ENCODE results near the gene EFCAB10. TPM values are rescaled to one million over a fixed set of nuclear protein-coding genes. Genes with fewer than 3 reads are reported as not detected.

EFCAB10 gene
- total and polyA plus RNA-seq, 4 experiments from 2014 or later = 0.47 TPM; not detected in 3

DNA sequence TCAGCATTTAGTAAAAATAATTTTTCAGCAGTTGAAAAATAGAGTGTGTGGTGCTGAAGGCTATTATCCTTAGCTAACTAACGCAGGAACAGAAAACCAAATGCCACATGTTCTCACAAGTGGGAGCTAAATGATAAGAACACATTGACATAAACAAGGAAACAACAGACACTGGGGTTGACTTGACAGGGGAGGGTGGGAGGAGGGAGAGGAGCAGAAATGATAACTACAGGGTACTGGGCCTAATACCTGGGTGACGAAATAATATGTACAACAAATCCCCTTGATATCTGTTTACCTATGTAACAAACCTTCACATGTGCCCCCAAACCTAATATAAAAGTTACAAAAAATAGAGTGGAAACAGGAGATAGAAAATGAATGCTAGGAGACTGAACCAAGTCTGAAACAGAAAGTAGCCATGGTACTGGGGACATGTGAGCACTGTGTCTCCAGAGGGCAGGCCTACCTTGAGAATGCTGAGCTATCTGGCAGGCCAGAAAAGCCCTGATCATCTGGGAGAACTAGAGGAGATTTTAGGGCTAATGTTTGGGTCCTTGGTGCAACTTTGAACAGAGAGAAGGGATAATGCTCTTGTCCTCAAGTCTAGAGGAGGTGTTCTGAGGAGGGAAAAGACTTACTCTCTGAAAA is 4.7 kb upstream of the EFCAB10 start:
- H3K4me1 Mint-ChIP-seq = peaks cover 5 to 10% (median 7%) of the 10 kb centered on the region in 4 donors
- Histone ChIP-seq H3K27me3 (ENCODE audit: insufficient read depth, low read length) (no peaks in the 10 kb centered on the region), H3K27ac (ENCODE audit: low read depth, low read length) (no peak overlapping the region), H3K4me3 (ENCODE audit: low read length in 2 of 2) (no peak overlapping the region), H3K36me3 (ENCODE audit: insufficient read depth, low read length) (no peaks in the 10 kb centered on the region), H3K9me3 (ENCODE audit: control insufficient read depth in 1 of 2, low read length in 2 of 2) (no peaks in the 10 kb centered on the region), H3K4me1 (ENCODE audit: insufficient read depth, low read length) (peaks cover 4% of the 10 kb centered on the region)
- H3K4me3 Mint-ChIP-seq = no peak overlapping the region
- H3K27ac Mint-ChIP-seq = peak overlapping the region in 1 of 7 donors; percentile 34
- intact Hi-C loops (cut with micrococcal nuclease) = loop anchor here (5.0 kb wide), 2 partner anchors 604 to 1354 kb away; no protein-coding TSS in a partner anchor
- CTCF ChIA-PET (ENCODE audit: partially characterized antibody) = no interaction called here
- peaks cover 0 to 2% of the 10 kb centered on the region in 2 donors for H3K36me3 Mint-ChIP-seq
- DNase-seq = no peak
- POLR2A ChIA-PET (ENCODE audit: partially characterized antibody) = no interaction called here
- peaks cover 0 to 13% (median 5%) of the 10 kb centered on the region in 8 donors for H3K9me3 Mint-ChIP-seq
- peaks cover 0 to 2% of the 10 kb centered on the region in 2 donors for H3K27me3 Mint-ChIP-seq

DNA sequence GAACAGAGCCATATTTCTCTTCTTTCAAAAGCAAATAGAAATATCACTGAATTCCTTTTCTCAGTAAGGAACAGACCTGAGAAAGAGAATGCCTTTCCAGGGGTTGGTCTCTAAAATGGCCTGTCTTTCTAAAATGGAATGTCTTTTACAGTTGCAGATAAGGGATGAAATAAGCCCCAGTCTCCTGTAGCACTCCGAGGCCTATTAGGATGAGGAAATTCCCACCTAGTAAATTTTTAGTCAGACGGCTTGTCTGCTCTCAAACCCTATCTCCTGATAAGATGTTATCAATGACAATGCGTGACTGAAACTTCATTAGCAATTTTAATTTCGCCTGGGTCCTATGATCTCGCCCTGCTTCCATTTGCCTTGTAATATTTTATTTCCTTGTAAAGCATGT is 2.9 kb upstream of the EFCAB10 start:
- no peak for DNase-seq
- no peak overlapping the region for H3K4me3 ChIP-seq (ENCODE audit: low read length in 2 of 2)
- POLR2A ChIA-PET (ENCODE audit: partially characterized antibody) = no interaction called here
- Mint-ChIP-seq H3K27me3 (peaks cover 0 to 2% of the 10 kb centered on the region in 2 donors), H3K9me3 (peaks cover 0 to 13% (median 5%) of the 10 kb centered on the region in 8 donors), H3K4me3 (no peak overlapping the region), H3K36me3 (peaks cover 0 to 2% of the 10 kb centered on the region in 2 donors), H3K27ac (no peak overlapping the region), H3K4me1 (peaks cover 1 to 9% (median 4%) of the 10 kb centered on the region in 4 donors)
- peaks cover 4% of the 10 kb centered on the region for H3K4me1 ChIP-seq (ENCODE audit: insufficient read depth, low read length)
- no peak overlapping the region for H3K27ac ChIP-seq (ENCODE audit: low read depth, low read length)
- CTCF ChIA-PET (ENCODE audit: partially characterized antibody) = no interaction called here
- H3K36me3 ChIP-seq (ENCODE audit: insufficient read depth, low read length) = no peaks in the 10 kb centered on the region
- H3K27me3 ChIP-seq (ENCODE audit: insufficient read depth, low read length) = no peaks in the 10 kb centered on the region
- intact Hi-C loops (cut with micrococcal nuclease) = no loop called here
- no peaks in the 10 kb centered on the region for H3K9me3 ChIP-seq (ENCODE audit: control insufficient read depth in 1 of 2, low read length in 2 of 2)

DNA sequence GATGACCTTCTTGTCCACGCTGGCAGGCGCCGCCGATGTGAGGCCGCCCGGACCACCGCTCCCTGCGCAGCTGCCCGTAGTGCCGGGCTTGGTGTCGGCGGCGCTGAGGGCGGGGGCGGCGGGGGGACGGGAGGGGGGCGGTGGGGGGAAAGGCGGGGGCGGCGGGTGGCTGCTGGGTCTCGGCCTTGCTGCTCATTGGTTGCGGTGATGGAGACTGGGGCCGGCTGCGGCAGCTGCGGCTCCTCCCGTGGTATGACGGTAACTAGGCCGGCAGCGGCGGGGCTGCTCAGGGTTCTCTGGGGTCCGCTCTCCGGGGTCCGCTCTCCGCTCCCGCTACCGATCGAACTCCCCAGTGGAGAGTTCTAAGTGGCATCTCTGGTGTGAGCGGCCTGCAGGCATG is 1.8 kb upstream of the EFCAB10 start:
- H3K9me3 ChIP-seq (ENCODE audit: control insufficient read depth in 1 of 2, low read length in 2 of 2) = no peaks in the 10 kb centered on the region
- ChIA-PET CTCF (ENCODE audit: partially characterized antibody) (no interaction called here), POLR2A (ENCODE audit: partially characterized antibody) (no interaction called here)
- intact Hi-C loops (cut with micrococcal nuclease) = no loop called here
- Mint-ChIP-seq H3K4me3 (no peak overlapping the region), H3K9me3 (peaks cover 0 to 13% (median 5%) of the 10 kb centered on the region in 8 donors), H3K4me1 (peaks cover 0 to 8% (median 2%) of the 10 kb centered on the region in 4 donors), H3K36me3 (peaks cover 0 to 2% of the 10 kb centered on the region in 2 donors), H3K27me3 (peaks cover 0 to 2% of the 10 kb centered on the region in 2 donors), H3K27ac (no peak overlapping the region)
- no peak for DNase-seq
- no peaks in the 10 kb centered on the region for H3K36me3 ChIP-seq (ENCODE audit: insufficient read depth, low read length)
- H3K4me1 ChIP-seq (ENCODE audit: insufficient read depth, low read length) = peaks cover 1% of the 10 kb centered on the region
- H3K27ac ChIP-seq (ENCODE audit: low read depth, low read length) = no peak overlapping the region
- no peak overlapping the region for H3K4me3 ChIP-seq (ENCODE audit: low read length in 2 of 2)
- H3K27me3 ChIP-seq (ENCODE audit: insufficient read depth, low read length) = no peaks in the 10 kb centered on the region

DNA sequence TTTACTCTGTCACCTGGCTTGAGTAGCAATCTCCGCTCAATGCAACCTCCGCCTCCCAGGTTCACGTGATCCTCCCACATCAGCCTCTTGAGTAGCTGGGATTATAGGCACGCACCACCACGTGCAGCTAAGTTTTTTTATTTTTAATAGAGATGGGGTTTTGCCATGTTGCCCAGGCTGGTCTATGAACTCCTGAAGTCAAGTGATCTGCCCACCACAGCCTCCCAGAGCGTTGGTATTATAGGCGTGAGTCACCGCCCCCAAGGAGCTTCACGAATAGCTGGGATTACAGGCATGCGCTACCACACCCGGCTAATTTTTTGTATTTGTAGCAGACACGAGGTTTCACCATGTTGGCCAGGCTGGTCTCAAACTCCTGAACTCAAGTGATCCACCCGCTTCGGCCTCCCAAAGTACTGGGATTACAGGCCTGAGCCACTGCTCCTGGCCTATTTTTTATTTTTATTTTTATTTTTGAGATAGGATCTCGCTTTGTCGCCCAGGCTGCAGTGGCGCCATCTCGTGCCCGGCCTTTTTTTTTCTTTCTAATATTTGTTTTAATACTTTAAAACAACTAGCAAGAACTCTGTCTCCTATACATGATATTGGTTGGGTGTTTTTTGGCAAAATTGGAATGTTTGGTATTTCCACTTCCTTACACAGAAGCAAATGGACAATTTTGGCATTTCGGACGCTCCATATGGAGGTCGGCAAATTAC is 1.1 kb downstream of the EFCAB10 start:
- peak overlapping the region in 1 of 8 donors; percentile 54 for H3K4me3 Mint-ChIP-seq
- H3K27ac Mint-ChIP-seq = no peak overlapping the region
- H3K4me1 Mint-ChIP-seq = peaks cover 0 to 8% (median 2%) of the 10 kb centered on the region in 4 donors
- CTCF ChIA-PET (ENCODE audit: partially characterized antibody) = interaction anchor here (2.2 kb wide), 1 partner anchor 8 kb away, joined by 12 read pairs; no protein-coding TSS in a partner anchor
- peaks cover 0 to 13% (median 5%) of the 10 kb centered on the region in 8 donors for H3K9me3 Mint-ChIP-seq
- Histone ChIP-seq H3K9me3 (ENCODE audit: control insufficient read depth in 1 of 2, low read length in 2 of 2) (no peaks in the 10 kb centered on the region), H3K4me3 (ENCODE audit: low read length in 2 of 2) (no peak overlapping the region), H3K36me3 (ENCODE audit: insufficient read depth, low read length) (no peaks in the 10 kb centered on the region), H3K4me1 (ENCODE audit: insufficient read depth, low read length) (no peaks in the 10 kb centered on the region), H3K27me3 (ENCODE audit: insufficient read depth, low read length) (no peaks in the 10 kb centered on the region), H3K27ac (ENCODE audit: low read depth, low read length) (no peak overlapping the region)
- POLR2A ChIA-PET (ENCODE audit: partially characterized antibody) = no interaction called here
- peaks cover 0 to 2% of the 10 kb centered on the region in 2 donors for H3K27me3 Mint-ChIP-seq
- peaks cover 0 to 2% of the 10 kb centered on the region in 2 donors for H3K36me3 Mint-ChIP-seq
- intact Hi-C loops (cut with micrococcal nuclease) = no loop called here
- DNase-seq = no peak

DNA sequence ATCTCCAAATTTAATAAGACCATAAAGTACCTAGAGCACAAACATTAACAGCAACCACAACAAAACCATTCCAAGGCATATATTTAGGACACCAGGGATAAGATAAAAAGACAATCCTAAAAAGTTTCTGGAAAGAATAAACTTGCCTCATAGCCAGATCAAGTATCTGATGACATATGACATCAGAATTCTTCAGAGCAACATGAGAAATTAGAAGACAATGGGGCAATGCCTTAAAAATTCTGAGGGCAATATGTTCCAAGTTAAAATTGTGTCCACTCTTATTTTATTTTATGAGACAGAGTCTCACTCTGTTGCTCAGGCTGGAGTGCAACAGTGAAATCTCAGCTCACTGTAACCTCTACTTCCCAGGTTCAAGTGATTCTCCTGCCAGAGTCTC is 2.8 kb downstream of the EFCAB10 start:
- Mint-ChIP-seq H3K27me3 (peaks cover 0 to 2% of the 10 kb centered on the region in 2 donors), H3K4me1 (peaks cover 0 to 8% (median 2%) of the 10 kb centered on the region in 4 donors), H3K27ac (no peak overlapping the region), H3K9me3 (peaks cover 0 to under 1% (median 0%) of the 10 kb centered on the region in 8 donors), H3K4me3 (no peak overlapping the region), H3K36me3 (no peaks in the 10 kb centered on the region)
- Histone ChIP-seq H3K9me3 (ENCODE audit: control insufficient read depth in 1 of 2, low read length in 2 of 2) (no peaks in the 10 kb centered on the region), H3K36me3 (ENCODE audit: insufficient read depth, low read length) (no peaks in the 10 kb centered on the region), H3K27me3 (ENCODE audit: insufficient read depth, low read length) (no peaks in the 10 kb centered on the region), H3K4me1 (ENCODE audit: insufficient read depth, low read length) (no peaks in the 10 kb centered on the region), H3K27ac (ENCODE audit: low read depth, low read length) (no peak overlapping the region), H3K4me3 (ENCODE audit: low read length in 2 of 2) (no peak overlapping the region)
- no peak for DNase-seq
- intact Hi-C loops (cut with micrococcal nuclease) = no loop called here
- POLR2A ChIA-PET (ENCODE audit: partially characterized antibody) = no interaction called here
- CTCF ChIA-PET (ENCODE audit: partially characterized antibody) = interaction anchor here (2.2 kb wide), 1 partner anchor 10 kb away, joined by 12 read pairs; no protein-coding TSS in a partner anchor

DNA sequence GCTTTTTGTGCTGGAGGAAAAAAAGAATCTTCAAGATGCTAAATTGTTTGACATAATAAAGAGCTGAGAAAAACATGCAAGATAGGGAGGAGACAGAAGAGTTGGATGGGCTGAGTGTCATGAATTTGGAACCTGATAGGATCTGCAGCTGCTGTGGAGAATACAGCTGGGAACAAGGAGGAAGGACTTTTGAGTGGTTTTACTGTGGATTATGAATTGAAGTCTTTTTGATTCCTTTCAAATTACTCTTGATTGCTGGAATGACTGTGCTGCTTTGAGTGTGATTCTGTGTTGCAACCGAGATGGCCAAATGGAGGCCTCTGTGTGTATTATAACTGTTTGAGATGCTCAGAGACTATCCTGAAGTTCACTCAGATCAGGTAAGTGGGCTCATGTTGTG is 4.0 kb downstream of the EFCAB10 start:
- Histone ChIP-seq H3K4me1 (ENCODE audit: insufficient read depth, low read length) (no peaks in the 10 kb centered on the region), H3K4me3 (ENCODE audit: low read length in 2 of 2) (no peak overlapping the region), H3K27ac (ENCODE audit: low read depth, low read length) (no peak overlapping the region), H3K27me3 (ENCODE audit: insufficient read depth, low read length) (no peaks in the 10 kb centered on the region), H3K9me3 (ENCODE audit: control insufficient read depth in 1 of 2, low read length in 2 of 2) (no peaks in the 10 kb centered on the region), H3K36me3 (ENCODE audit: insufficient read depth, low read length) (no peaks in the 10 kb centered on the region)
- no peaks in the 10 kb centered on the region for H3K36me3 Mint-ChIP-seq
- ChIA-PET POLR2A (ENCODE audit: partially characterized antibody) (no interaction called here), CTCF (ENCODE audit: partially characterized antibody) (no interaction called here)
- H3K27ac Mint-ChIP-seq = peak overlapping the region in 2 of 7 donors; percentile 4 to 52
- no peak for DNase-seq
- H3K27me3 Mint-ChIP-seq = peaks cover 0 to under 1% of the 10 kb centered on the region in 2 donors
- no peaks in the 10 kb centered on the region for H3K9me3 Mint-ChIP-seq
- no peak overlapping the region for H3K4me3 Mint-ChIP-seq
- peaks cover 0 to 8% (median 2%) of the 10 kb centered on the region in 4 donors for H3K4me1 Mint-ChIP-seq
- intact Hi-C loops (cut with micrococcal nuclease) = no loop called here

DNA sequence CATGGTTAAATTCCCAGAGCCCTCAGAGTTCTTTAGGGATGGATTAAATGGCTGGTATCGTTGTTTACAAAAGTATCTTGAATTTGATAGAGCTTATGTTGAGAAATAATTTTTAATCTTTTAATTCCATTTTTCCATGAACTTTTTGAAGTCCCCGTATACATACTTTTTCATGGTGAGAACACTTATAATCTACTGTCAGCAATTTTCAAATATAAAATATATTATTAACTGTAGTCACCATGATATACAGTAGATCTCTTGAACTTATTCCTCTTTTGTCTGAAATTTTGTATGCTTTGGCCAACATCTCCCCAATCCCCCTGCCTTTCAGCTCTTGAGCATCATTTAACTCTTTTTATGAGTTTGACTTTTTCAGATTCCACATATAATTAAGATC is 9.4 kb downstream of the EFCAB10 start:
- ChIA-PET POLR2A (ENCODE audit: partially characterized antibody) (no interaction called here), CTCF (ENCODE audit: partially characterized antibody) (no interaction called here)
- Histone ChIP-seq H3K36me3 (ENCODE audit: insufficient read depth, low read length) (peaks cover 10% of the 10 kb centered on the region), H3K4me1 (ENCODE audit: insufficient read depth, low read length) (no peaks in the 10 kb centered on the region), H3K27ac (ENCODE audit: low read depth, low read length) (no peak overlapping the region), H3K27me3 (ENCODE audit: insufficient read depth, low read length) (no peaks in the 10 kb centered on the region), H3K4me3 (ENCODE audit: low read length in 2 of 2) (no peak overlapping the region), H3K9me3 (ENCODE audit: control insufficient read depth in 1 of 2, low read length in 2 of 2) (no peaks in the 10 kb centered on the region)
- DNase-seq = no peak
- Mint-ChIP-seq H3K4me3 (no peak overlapping the region), H3K36me3 (peaks cover 15 to 18% of the 10 kb centered on the region in 2 donors), H3K9me3 (no peaks in the 10 kb centered on the region), H3K4me1 (no peaks in the 10 kb centered on the region), H3K27me3 (no peaks in the 10 kb centered on the region), H3K27ac (no peak overlapping the region)
- intact Hi-C loops (cut with micrococcal nuclease) = no loop called here

All from CD4-positive, alpha-beta memory T cell (primary cell).